ENCODE data around the gene FILIP1L. TPM values are rescaled to one million over a fixed set of nuclear protein-coding genes. Genes with fewer than 3 reads are reported as not detected.

The FILIP1L gene
- total and polyA plus RNA-seq, 2 of the 4 experiments (the other 2 are of a cell fraction), result 11.5 to 19.9 TPM

GRCh38 chr3:100010087-100010417, 104.2 kb downstream of the FILIP1L start:
- H3K4me2 ChIP-seq (ENCODE audit: low read depth, low read length), result no peak overlapping the region
- POLR2A ChIA-PET (ENCODE audit: unreplicated experiment), result no interaction called here

More at GRCh38 chr3:100010087-100010417, 104.2 kb downstream of the FILIP1L start:
- no peak overlapping the region for H2BK5ac ChIP-seq (ENCODE audit: low read depth, low read length, poor library complexity, severe bottlenecking)
- no peak for TF ChIP-seq BHLHE40 (IDR thresholded peaks at IDR 0.05; ENCODE audit: low read depth, low read length)
- TF ChIP-seq MXI1 (IDR thresholded peaks at IDR 0.05; ENCODE audit: borderline replicate concordance, low read depth, low read length), result no peak
- no peaks in the 10 kb centered on the region for H3K9me3 ChIP-seq (ENCODE audit: control insufficient read depth, insufficient read depth, low read length)
- no peak overlapping the region for H2AK5ac ChIP-seq (ENCODE audit: low read depth, low read length)
- H3K14ac ChIP-seq (replicated peaks; ENCODE audit: low read depth, low read length), result no peak overlapping the region
- no peak overlapping the region for H3K27ac ChIP-seq (ENCODE audit: insufficient read depth, low read length)
- dilution Hi-C loops (cut with HindIII; ENCODE audit: low sequenced_read_pairs, unreplicated experiment), result no loop called here
- intact Hi-C loops (cut with micrococcal nuclease), result no loop called here
- WGBS, 2 experiments (ENCODE audit: extremely low coverage in 2 of 2, insufficient read length in 1 of 2), result no CpG with 5 or more reads among the region's 1 CpG
- peaks cover 6% of the 10 kb centered on the region for H3K4me1 ChIP-seq (ENCODE audit: control insufficient read depth, insufficient read depth, low read length)
- no peak overlapping the region for H3K23ac ChIP-seq (ENCODE audit: low read depth, low read length)
- in situ Hi-C loops (cut with MboI; ENCODE audit: low sequenced_read_pairs), result no loop called here
- no peak overlapping the region for H2AK9ac ChIP-seq (replicated peaks; ENCODE audit: low read depth, low read length, poor library complexity)
- CTCF ChIA-PET, result no interaction called here
- no peaks in the 10 kb centered on the region for H3K27me3 ChIP-seq (ENCODE audit: control insufficient read depth, insufficient read depth, low read length)
- H4K20me1 ChIP-seq (ENCODE audit: insufficient read depth, low read length), result no peaks in the 10 kb centered on the region
- H3K4ac ChIP-seq (ENCODE audit: low read depth, low read length), result no peak overlapping the region
- no peak overlapping the region for H4K5ac ChIP-seq (ENCODE audit: low read depth, low read length)
- BruUV-seq (replicated peaks), result no TSS peak
- no peaks in the 10 kb centered on the region for H3K36me3 ChIP-seq (ENCODE audit: control insufficient read depth, insufficient read depth, low read length)
- H3K56ac ChIP-seq (ENCODE audit: extremely low read depth, insufficient read depth, low read length), result no peak overlapping the region
- no peak for DNase-seq
- H3K4me3 ChIP-seq (ENCODE audit: insufficient read depth, low read depth, low read length), result no peak overlapping the region
- H3K18ac ChIP-seq (ENCODE audit: low read depth, low read length), result no peak overlapping the region
- no peak overlapping the region for H2BK20ac ChIP-seq (ENCODE audit: low read depth, low read length)
- H3K79me1 ChIP-seq (ENCODE audit: low read depth in 1 of 2, low read length in 2 of 2), result no peaks in the 10 kb centered on the region
- H4K8ac ChIP-seq (ENCODE audit: low read depth in 2 of 2, low read length in 2 of 2), result no peak overlapping the region
- no peak overlapping the region for H3K9ac ChIP-seq (ENCODE audit: low read depth, low read length)
- no peaks in the 10 kb centered on the region for H3K9me1 ChIP-seq (ENCODE audit: insufficient read depth, low read length)
- H2BK120ac ChIP-seq (ENCODE audit: low read depth, low read length), result no peak overlapping the region
- H4K91ac ChIP-seq (ENCODE audit: insufficient read depth, low read depth, low read length), result no peak overlapping the region
- no peak for ATAC-seq (ENCODE audit: low read depth)
- no peak overlapping the region for H2AFZ ChIP-seq (replicated peaks; ENCODE audit: low read length, poor library complexity)
- no peak overlapping the region for H2BK15ac ChIP-seq (ENCODE audit: low read depth, low read length)

Data from IMR-90 (cell line).